ENCODE data around the gene SRGAP1.

The SRGAP1 gene

DNA sequence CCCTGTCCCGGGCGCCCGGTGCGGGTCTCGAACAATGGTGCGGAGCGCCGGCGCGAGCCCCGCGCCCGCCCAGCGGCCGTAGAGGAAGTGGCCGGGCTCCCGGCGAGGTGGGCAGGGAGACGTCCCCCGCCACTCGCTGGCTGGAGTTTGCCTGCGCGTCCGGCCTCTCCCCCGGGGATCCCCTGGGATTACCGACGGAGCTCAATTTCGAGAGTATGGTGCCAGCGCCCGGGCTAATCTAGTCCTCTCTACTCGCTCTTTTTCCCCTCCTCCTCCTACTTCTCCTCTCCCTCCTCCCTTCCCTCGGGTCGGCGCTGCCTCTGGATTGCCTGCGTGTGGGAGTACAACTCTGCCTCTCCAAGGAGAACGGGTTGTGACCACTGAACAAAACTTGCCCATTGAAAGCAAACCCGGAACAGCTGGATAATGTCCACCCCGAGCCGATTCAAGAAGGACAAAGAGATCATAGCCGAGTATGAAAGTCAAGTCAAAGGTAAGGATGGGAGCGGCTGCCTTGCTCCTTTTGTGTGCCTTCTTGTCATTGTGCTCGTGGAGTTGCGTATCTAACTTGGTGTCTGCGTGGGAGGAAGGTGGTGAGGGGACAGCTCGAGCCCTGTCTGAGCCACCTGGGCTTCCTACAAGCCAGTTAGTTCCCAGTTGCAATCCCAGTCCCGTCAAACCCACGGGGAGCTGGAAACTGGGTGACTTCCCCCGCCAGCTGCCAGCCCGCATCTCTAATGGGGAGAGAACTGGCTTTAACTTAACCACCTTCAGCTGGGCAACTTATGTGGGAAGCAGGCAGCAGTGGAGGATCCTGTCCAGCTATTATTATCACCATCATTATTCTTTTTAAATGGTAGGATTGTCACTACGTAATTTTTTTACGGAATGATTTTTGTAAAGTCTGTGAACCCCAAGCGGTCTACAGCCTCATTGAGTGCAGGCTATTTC, at the start of gene SRGAP1:
Gene SRGAP1 (plus strand): TSS at position 310 of the 951 bp plus-strand sequence. CDS start 117 bp downstream, at position 427.
- DNase-seq: peak; percentile 49 to 68

DNA sequence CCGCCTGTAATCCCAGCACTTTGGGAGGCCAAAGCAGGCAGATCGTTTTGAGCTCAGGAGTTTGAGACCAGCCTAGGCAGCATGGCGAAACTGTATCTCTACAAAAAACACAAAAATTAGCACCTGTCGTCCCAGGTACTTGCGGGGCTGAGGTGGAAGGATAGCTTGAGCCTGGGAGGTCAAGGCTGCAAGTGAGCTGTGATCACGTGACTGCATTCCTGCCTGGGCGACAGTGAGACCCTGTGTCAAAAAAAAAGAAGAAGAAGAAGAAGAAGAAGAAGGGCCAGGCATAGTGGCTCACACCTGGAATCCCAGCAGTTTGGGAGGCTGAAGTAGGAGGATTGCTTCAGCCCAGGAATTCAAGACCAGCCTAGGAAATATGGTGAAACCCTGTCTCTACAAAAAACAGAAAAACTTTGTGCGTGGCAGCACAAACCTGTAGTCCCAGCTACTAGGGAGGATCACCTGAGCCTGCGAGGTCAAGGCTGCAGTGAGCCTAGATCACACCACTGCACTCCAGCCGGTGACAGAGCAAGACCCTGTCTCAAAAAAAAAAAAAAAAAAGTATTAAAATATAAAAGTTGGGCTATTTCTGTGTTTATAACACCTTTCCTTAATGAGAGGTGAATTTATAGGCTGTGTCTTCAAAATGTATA, 49.3 kb upstream of the SRGAP1 start:
- DNase-seq: no peak

DNA sequence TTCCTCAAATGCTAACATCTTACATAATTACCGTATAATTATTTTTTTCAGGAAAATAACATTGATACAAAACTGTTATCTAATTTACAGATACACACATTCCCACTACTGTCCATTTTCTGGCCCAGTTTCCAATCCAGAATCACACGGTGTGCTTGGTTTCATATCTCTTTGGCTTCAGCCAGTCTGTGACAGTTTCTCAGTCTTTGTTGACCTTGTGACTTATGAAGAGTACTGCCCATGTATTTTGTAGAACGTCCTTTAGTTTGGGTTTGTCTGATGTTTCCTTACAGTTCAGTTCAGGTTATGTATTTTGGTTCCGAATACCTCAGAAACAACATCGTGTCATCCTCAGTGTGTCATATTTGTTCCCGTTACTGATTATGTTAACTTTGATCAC, 48.6 kb upstream of the SRGAP1 start:
- DNase-seq: no peak

DNA sequence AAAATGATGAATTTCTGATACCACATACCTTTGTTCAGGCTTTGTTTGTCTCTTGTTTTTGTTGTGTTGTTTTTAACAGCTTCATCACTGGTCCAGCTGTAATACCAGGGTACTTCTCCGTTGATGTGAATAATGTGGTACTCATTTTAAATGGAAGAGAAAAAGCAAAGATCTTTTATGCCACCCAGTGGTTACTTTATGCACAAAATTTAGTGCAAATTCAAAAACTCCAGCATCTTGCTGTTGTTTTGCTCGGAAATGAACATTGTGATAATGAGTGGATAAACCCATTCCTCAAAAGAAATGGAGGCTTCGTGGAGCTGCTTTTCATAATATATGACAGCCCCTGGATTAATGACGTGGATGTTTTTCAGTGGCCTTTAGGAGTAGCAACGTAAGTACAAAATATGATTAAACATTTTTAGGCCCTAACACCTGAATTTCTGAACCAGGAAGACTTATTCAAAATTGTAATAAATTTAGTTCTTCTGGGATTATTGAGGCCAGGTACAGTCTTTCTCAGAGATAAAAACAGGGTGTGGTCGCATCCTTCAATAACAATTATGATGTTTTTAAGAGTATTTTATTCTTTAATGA, 42.4 kb upstream of the SRGAP1 start:
- peak; percentile 19 to 57 for DNase-seq

DNA sequence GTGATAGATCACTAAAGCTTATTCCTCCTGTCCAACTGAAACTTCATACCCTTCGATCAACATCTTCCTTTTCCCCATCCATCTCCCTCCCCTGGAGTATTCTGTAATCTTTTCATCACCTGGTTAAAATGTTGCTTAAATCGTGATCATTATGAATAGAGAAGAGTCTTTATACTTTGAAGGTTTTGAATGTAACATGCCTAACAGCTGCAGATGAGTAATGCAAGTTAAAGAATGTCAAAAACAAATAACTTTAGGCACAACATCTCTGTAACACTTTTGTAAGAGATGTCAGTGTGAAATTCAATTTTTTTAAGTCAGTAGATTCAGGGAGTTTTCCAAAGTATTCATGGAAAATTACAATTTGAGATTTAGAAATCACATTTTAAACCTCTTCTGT, 39.8 kb upstream of the SRGAP1 start:
- DNase-seq: no peak

DNA sequence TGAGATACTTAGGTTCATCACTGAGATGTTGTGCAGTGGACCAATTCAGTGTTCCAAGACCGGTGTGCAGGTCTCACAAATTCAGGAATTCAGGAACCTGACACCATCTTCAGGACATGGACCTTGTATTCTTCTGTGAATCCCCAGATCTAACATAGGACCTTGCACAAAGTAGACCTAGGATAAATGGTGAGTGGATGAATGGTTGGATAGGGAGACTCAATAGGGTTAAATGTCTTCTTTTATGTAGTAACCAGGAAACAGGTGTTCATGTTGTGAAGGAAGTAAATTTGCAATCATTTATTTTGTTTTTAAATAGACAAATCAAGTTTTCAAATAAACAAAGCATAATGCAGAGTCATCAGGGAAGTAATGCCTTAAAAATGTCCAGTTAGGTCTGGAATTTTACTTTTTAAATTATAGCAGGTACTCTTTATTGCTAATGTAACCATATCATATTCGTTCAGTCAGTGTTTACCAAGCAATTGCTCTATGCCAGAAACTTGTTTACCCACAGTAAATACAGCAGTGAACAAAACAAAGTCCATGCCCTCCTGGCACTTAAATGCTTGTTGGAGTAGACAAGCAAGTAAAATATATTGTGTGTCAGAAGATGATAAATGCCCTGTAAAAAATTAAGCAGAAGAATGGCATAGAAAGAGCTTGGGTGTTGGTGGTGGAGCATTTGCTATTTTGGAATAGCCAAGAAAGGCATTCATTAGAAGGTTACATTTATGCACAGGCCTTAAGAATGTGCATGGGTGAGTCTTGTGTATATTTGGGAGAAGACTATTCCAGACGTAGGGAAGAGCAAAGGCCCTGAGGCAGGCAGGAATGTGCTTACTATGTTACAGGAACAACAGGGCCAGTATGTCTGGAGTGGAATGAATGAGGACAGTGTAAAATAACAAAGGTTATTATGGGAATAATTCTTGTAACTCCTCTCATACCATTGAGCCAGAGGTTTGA, 38.5 kb upstream of the SRGAP1 start:
- no peak for DNase-seq

DNA sequence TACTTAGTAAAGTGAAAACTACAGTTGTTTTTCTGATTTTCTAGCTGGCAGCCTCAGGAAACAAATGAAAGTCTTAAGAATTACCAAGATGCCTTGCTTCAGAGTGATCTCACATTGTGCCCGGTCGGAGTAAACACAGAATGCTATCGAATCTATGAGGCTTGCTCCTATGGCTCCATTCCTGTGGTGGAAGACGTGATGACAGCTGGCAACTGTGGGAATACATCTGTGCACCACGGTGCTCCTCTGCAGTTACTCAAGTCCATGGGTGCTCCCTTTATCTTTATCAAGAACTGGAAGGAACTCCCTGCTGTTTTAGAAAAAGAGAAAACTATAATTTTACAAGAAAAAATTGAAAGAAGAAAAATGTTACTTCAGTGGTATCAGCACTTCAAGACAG, 35.9 kb upstream of the SRGAP1 start:
- DNase-seq: no peak

DNA sequence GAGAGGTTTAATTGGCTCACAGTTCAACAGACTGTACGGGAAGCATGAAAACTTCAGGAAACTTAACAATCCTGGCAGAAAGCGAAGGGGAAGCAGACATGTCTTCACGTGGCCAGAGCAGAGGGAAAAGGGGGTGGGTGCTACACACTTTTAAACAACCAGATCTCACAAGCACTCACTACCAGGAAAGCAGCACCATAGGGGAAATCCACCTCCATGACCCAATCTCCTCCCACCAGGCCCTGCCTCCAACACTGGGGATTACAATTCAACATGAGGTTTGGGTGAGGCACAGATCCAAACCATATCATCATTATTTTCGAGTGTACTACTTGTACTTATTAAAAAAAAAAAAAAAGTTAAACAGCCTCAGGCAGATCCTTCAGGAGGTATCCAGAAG, 34.9 kb upstream of the SRGAP1 start:
- DNase-seq: peak; percentile 4 to 23

DNA sequence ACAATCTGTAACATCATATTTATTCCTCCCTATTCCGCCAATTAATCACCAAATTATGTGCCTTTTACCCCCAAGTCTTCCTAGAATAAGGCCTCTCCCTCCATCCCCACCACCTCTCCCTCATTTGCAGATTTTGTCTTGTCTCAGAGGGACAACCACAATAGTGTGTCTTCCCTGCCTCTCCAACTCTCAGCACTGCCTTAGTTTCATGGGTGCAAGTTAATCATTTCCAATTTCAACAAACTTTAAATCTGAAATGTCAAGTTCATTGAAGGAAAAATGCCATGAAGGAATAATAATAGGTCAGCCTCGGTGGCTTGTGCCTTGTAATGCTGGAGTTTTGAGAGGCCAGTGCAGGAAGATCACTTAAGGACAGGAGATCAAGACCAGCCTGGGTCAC, 33.2 kb upstream of the SRGAP1 start:
- no peak for DNase-seq

DNA sequence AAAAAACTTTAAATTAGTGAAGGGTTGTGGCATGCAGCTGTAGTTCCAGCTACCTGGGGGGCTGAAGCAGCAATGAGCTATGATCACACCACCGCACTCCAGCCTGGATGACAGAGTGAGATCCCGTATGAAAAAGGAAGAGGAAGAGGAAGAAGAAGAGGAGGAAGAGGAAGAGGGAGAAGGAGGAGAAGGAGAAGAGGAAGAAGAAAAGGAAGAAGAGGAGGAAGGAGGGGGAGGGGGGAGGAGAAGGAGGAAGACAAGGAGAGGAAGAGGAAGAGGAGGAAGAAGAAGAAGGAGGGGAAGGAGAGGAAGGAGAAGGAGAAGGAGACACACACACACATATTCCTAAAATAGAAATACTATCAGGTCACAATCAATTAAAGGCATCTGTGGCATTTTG, 32.7 kb upstream of the SRGAP1 start:
- no peak for DNase-seq

DNA sequence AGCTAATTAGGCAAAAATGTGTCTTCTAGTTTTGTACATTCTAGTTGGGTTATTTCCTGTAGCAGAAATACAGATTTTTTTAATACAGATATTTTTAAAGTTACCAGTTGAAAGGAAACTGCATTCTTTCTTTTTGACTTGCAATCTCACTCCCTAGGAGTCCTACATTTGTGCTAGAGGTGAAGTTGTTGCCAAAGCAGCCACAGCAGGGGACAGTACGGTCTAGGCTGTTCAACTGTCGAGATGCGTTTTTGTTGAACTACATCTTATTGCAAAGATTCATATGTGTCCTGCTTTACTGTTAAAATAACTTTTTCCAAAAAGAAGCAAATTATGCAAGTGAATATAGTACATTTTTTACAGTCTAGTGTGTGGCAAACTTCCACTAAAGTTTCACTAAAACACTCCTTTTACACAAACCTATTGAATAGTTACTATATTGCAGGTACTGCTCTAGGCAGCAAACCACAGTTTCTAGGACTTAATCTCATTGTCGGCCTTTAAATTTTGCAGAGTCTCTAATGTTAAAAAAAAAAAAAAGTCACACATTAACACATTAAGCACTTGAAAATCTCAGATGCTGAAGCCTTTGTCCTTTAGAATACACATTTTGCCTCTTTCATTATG, 30.2 kb upstream of the SRGAP1 start:
- no peak for DNase-seq

DNA sequence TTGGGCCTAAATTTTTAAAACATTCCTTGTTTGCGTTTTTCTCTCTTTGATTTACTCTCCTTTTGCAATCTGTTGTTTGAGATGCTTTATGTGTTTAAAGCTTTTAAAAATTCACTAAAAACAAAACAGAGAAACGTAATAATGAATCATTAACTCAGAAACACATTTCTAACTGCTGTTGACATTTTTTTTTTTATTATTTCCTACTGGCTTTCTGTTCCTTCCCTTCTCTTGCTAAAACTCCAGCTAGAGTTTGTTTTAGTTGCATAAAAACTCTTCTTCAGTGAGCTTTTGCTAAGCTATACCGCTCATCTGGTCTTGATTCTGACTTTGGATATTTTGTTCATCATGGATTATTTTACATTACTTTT, 29.0 kb upstream of the SRGAP1 start:
- no peak for DNase-seq

DNA sequence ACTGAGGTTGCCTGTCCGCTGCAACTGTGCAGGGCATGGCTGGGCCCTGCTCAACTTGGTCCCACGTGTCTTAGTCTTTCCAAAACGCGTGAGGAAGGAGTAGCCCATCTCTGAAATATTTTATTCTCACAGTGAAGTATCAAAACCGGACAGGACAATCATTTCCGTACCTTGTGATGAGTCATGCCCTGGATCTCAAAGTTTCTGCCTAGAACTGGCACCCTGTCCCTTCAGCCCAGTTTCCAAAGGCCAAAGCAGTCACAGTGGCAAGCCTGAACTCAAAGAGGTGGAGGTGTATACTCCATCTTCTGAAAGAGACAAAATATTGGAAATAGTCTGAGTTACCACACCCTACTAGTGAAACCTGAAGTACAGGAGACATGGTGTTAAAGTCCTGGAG, 28.5 kb upstream of the SRGAP1 start:
- DNase-seq: no peak

DNA sequence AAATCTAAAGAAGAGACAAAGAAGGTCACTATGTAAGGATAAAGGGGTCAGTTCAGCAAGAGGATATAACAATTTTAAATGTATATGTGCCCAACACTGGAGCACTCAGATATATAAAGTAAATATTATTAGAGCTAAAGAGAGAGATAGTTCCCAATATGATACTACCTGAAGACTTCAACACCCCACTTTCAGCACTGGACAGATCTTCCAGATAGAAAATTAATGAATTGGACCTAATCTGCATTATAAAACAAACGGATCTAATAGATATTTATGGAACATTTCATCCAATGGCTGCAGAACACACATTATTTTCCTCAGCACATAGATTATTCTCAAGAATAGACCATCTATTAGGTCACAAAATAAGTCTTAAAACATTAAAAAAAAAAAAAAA, 24.1 kb upstream of the SRGAP1 start:
- DNase-seq: no peak

DNA sequence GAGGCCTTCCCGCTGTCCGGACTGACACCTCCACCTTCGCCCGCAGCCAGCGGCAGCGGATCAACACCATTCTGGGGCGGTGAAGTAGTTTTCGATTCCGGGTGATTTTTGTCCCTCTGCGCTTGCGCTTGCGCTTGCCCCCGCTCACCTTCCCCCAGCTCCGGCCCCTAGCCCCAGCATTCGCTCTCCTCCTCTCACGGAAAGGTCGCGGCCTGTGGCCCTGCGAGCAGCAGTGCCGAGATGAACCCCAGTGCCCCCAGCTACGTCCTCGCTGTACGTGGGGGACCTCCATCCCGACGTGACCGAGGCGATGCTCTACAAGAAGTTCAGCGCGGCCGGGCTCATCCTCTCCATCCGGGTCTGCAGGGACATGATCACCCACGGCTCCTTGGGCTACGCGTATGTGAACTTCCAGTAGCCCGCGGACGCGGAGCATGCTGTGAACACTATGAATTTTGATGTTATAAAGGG, 22.7 kb upstream of the SRGAP1 start:
- DNase-seq: no peak

DNA sequence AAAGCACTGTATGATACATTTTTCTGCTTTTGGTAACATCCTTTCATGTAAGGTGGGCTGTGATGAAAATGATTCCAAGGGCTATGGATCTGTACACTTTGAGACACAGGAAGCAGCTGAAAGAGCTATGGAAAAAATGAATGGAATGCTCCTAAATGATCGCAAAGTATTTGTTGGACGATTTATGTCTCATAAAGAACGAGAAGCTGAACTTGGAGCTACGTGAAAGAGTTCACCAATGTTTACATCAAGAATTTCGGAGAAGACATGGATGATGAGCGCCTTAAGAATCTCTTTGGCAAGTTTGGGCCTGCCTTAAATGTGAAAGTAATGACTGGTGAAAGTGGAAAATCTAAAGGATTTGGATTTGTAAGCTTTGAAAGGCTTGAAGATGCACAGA, 22.1 kb upstream of the SRGAP1 start:
- DNase-seq: no peak

DNA sequence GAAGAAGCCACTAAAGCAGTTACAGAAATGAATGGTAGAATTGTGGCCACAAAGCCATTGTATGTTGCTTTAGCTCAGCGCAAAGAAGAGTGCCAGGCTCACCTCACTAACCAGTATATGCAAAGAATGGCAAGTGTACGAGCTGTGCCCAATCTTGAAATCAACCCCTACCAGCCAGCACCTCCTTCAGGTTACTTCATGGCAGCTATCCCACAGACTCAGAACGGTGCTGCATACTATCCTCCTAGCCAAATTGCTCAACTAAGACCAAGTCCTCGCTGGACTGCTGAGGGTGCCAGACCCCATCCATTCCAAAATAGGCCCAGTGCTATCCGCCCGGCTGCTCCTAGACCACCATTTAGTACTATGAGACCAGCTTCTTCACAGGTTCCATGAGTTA, 21.5 kb upstream of the SRGAP1 start:
- no peak for DNase-seq

DNA sequence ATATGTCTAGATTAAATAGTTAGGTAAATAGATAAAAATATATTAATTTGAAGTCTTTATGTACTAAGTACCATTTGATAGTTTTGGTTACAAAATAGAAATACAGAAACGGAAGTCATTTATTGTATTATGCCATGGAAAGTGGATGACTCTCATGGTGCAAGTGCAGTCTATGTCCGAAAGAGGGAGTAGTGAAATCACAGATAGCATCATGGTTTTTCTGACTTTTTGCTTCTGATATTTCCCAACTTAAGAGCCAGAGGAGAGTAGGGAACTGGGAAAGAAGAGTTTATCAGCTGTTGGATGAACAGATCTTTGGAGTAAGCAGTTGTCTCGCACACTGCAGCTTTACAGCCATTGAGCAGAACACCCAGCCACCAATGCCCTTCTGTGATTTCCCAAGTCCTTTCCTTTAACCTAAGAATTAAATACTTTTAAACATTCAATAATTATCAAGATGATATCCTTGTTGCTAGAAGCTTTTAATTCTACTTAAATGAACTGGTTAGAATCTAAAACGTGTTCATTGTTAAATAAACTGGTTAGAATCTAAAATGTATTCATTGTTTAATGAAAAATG, 18.4 kb upstream of the SRGAP1 start:
- DNase-seq: peak; percentile 62 to 75

DNA sequence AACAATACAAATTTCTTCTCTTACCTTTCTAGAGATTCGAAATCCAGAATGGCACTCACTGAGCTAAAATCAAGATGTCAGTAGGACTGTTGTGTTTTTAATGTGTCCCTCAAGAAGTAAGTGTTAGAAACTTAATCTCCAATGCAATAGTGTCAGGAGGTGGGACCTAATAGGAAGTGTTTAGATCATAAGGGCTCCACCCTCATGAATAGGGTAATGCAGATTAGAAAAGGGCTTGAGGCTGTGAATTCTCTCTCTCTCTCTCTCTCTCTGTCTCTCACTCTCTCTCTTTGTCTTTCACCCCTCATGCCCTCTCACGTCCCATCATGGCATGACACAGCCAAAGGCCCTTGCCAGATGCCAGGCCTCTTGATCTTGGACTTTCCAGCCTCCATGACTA, 15.6 kb upstream of the SRGAP1 start:
- no peak for DNase-seq

DNA sequence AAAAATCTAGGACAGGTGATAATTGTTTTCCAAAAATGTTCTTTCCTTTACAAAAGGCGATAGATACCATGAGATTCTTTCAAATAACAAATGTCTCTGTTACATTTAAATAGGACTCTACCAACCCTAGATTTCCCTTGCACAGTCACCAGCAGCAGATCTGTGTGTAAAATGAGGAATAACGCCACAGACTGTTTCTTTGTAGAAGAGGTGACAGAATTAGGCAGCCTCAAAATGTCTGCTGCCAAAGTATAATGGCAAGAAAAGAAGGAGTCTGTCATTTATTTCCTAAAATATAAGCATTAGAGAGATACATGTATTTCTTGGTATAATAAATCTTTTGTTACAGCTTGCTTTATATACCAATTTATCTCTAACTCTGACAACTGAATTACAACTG, 8.5 kb upstream of the SRGAP1 start:
- no peak for DNase-seq

DNA sequence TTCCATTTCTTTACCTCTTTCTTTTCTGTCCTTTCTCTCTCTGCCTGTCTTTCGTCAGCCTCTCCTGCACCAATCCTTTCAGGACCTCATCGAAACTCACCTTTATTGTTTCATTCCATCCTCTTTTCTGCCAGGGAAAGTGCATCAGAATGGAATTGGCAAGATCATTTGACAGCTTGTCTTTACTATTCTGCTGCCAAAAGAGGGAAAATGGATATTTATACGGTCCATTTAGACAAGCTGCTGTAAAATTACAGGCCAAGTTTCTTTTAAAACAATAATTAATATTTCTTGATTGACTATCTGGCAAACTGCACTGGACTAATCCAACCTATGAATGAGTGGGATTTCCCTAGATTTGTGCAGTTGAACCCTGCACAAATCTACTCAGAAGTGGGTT, 7.6 kb upstream of the SRGAP1 start:
- DNase-seq: no peak

DNA sequence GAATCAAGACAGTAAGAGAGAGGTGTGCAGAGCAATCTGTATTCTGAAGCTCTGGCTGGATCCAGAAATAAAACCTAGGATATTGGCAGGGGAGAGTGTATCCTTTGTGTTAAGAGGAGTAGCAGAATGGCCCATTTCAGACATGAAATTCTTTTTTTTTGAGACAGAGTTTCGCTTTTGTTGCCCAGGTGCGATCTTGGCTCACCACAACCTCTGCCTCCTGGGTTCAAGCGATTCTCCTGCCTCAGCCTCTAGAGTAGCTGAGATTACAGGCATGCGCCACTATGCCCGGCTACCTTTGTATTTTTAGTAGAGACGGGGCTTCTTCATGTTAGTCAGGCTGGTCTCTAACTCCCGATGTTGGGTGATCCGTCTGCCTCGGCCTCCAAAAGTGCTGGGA, 6.1 kb upstream of the SRGAP1 start:
- DNase-seq: no peak
